SK-N-DZ (cell line): ENCODE results near the gene MRPS9. TPM values are rescaled to one million over a fixed set of nuclear protein-coding genes. Genes with fewer than 3 reads are reported as not detected.

ENCODE experiments used
- DNase-seq: peaks from one replicate; pipeline ENCODE4 v3.0.0-alpha.2; 2015; ENCODE audit warnings: low spot score
- polyA plus RNA-seq, 2 experiments: library from polyadenylated mRNA; depleted of rRNA; stranded (reverse); fragments of >200 nt; gene quantifications; 2 replicates each; pipeline ENCODE4 v1.2.3, GENCODE V29; 2014

The MRPS9 gene
- 47.9 and 48.6 TPM in 2 replicates for polyA plus RNA-seq (2014; cell fraction: cytosol; rRNA removed)
- 29.4 and 32.8 TPM in 2 replicates for polyA plus RNA-seq (2014; cell fraction: nucleus; rRNA removed)

GRCh38 chr2:105037572-105038382 lies at the start of gene MRPS9:
TSS of gene MRPS9 (plus strand) at chr2:105038069. CDS start at chr2:105038093, 24 bp downstream.
- DNase-seq, result peak; percentile 95

GRCh38 chr2:105005181-105005951 lies 32.5 kb upstream of the MRPS9 start:
- no peak for DNase-seq

GRCh38 chr2:105007367-105007766 lies 30.5 kb upstream of the MRPS9 start:
- no peak for DNase-seq

- no peak for DNase-seq
These were observed 5.4 kb upstream of the MRPS9 start for GRCh38 chr2:105032476-105032875.

- no peak for DNase-seq
These were observed 3.7 kb upstream of the MRPS9 start for GRCh38 chr2:105034170-105034569.

- peak; percentile 21 for DNase-seq
These were observed 653 bp downstream of the MRPS9 start for GRCh38 chr2:105038383-105039061.

- no peak for DNase-seq
These were observed 1.7 kb downstream of the MRPS9 start for GRCh38 chr2:105039559-105039958.

GRCh38 chr2:105042189-105042588 lies 4.3 kb downstream of the MRPS9 start:
- DNase-seq, result no peak

- no peak for DNase-seq
These were observed 14.9 kb downstream of the MRPS9 start for GRCh38 chr2:105052773-105053172.

GRCh38 chr2:105055613-105056012 lies 17.7 kb downstream of the MRPS9 start:
- DNase-seq, result no peak

GRCh38 chr2:105056245-105056644 lies 18.4 kb downstream of the MRPS9 start:
- no peak for DNase-seq

GRCh38 chr2:105057005-105057404 lies 19.1 kb downstream of the MRPS9 start:
- no peak for DNase-seq

GRCh38 chr2:105061560-105061959 lies 23.7 kb downstream of the MRPS9 start:
- DNase-seq, result no peak

GRCh38 chr2:105062158-105062557 lies 24.3 kb downstream of the MRPS9 start:
- no peak for DNase-seq

- no peak for DNase-seq
These were observed 30.5 kb downstream of the MRPS9 start for GRCh38 chr2:105068387-105068786.

GRCh38 chr2:105068875-105069274 lies 31.0 kb downstream of the MRPS9 start:
- no peak for DNase-seq

GRCh38 chr2:105070010-105070865 lies 32.4 kb downstream of the MRPS9 start:
- DNase-seq, result no peak

GRCh38 chr2:105071379-105071778 lies 33.5 kb downstream of the MRPS9 start:
- no peak for DNase-seq

- no peak for DNase-seq
These were observed 34.2 kb downstream of the MRPS9 start for GRCh38 chr2:105072039-105072438.

- no peak for DNase-seq
These were observed 35.7 kb downstream of the MRPS9 start for GRCh38 chr2:105073591-105073990.

GRCh38 chr2:105076121-105076520 lies 38.3 kb downstream of the MRPS9 start:
- no peak for DNase-seq
